GM19351 (cell line): ENCODE results near the gene RHOG.
"Not testable (repeated sequence)": the region's sequence is repeated elsewhere in the genome, so short reads cannot be mapped to it uniquely, and the experiment has no call there.

Experiments
- ATAC-seq: cut with Tn5 transposase; IDR thresholded peaks from one replicate; pipeline ENCODE4 v1.9.1; 2021; ENCODE audit warnings: mild to moderate bottlenecking, moderate library complexity; ENCODE audit not compliant: unreplicated experiment

RHOG gene

GRCh38 chr11:3810951-3811350 is 29.8 kb downstream of the RHOG start:
- ATAC-seq: no peak

- ATAC-seq: no peak
Measured at GRCh38 chr11:3810446-3810845, 30.3 kb downstream of the RHOG start.

DNA sequence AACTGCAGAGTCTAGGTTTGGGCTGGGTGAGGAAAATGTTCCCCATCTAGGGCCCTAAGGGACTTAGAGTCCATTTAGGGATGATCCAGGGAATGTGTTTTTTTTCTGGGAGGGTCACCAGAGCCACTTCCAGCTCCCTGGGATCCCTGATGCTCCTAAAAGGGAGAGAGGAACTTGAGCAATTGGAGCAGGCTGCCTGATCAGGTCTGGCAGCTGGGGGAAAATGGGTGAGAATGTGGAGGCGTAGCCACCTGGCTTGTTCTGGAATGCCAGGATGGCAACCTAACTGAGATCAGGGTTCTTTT is 31.2 kb downstream of the RHOG start:
- ATAC-seq: no peak

DNA sequence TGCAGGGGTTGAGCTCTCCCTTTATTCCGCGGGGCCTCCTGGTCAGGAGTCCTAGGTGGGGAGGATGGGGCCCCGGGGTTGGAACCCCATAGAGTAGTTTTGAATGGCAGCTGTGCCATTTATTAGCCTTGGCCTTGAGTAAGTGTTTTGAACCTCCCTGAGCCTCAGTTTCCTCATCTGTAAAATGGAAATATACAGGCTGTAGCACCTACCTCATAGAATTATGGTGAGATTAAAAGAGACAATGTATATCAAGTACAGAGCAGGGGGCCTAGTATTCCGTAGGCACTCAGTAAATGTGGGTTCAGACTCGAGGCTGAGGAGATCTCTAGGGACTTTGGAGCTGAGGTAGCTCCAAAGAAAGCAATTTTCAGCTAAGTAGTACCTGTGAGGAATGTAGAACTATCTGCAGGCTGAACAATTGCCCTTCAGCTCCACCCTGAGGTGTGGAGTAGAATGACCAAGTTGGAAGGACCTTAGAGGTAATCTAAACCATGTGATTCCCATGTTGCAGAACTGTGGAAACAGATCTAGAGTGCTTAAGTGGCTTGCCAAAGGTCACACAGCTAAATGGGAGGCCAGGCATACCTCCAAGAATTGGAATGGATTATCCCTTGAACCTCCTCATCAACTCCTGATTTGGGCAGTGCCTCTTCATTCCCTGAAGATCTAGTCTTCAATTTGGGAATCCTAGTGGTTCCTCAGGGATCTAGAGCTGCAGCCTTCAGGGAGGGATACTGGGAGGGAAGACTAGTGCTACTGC is 31.7 kb downstream of the RHOG start:
- ATAC-seq: peak; percentile 82

- ATAC-seq: peak; percentile 65
Measured at GRCh38 chr11:3807909-3808860, 32.6 kb downstream of the RHOG start, which contains the start of gene PGAP2. PGAP2 (plus strand) TSS chr11:3808560; CDS start chr11:3811260, 2,700 bp downstream.

GRCh38 chr11:3803726-3804495 is 36.8 kb downstream of the RHOG start:
- ATAC-seq: no peak

GRCh38 chr11:3802011-3802790 is 38.6 kb downstream of the RHOG start:
- no peak for ATAC-seq

GRCh38 chr11:3799873-3800272 is 40.9 kb downstream of the RHOG start:
- ATAC-seq: no peak

DNA sequence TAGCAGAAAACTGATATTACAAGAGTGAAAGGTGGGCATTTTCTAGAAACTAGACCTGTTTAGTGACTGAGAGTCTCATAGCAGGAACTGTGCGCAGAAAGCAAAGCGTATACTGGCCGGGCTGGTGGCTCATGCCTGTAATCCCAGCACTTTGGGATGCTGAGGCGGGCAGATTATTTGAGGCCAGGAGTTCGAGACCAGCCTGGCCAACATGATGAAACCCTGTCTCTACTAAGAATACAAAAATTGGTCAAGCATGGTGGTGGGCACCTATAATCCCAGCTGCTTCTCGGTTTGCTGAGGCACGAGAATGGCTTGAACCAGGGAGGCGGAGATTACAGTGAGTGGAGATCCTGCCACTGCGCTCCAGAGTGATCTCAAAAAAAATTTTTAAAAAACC is 41.6 kb downstream of the RHOG start:
- no peak for ATAC-seq

DNA sequence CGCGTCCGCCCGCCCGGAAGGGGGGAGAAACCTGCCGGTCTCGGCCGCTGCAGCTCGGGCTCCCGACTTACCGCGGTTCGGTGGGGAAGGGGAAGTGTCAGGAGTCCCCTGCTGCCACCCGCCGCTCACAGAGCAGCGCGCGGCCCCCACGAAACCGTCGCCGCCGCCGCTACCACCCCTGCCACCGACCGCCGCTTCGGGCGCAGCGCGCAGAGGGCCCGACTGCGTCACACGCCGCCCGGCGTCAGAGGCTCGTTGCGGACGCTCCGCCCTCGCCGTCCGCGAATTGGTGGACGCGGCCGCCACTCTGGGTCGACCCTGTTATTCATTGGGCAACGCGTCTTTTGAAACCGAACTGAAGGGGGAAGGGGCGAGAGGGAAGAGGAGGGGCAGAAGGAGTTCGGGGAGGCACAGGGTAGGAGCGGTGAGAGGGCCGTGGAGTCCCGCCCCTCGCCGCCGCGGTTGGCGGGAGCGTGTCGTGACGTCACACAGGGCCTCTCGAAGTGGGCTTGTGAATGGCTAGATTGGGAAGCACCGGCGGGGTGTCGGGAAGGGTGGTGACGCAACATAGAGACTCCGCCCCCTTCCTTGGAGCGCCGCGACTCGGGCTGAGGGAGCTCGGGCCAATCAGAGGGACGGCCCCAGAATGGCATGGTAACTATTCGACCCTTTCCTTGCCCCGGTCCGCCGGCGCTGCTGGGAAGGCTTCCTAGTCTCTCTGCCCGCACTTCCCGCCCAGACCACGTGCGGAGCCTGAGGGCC is 43.2 kb downstream of the RHOG start, which contains the start of gene NUP98:
NUP98 (minus strand) TSS at position 226 of the 762 bp plus-strand sequence. CDS start 15,437 bp downstream, outside the sequence.
- ATAC-seq: peak; percentile 94

DNA sequence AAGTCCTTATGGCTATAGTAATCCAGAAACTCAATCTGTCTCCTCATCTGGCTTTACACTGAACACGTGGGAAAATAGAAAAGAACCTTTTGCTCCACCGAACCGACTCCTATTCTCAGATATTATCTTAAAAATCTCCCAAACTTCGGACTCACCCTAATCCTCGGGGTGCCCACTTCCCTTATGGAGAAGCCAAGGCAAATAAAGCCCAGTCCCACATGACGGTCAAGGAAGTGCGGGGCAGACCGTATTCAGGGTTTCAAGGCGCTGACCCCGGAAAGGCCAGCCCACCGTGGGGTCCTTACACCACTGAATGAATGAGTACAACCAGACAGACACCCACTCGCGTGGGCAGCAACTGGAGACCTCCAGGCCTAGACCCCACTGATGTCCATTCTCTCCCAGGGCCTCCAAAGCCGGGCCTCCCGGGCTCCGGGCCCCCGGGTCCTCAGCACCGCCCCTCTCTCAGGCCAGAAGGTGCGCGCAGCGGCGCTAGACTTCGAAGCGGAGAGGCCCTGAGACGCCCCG is 43.9 kb downstream of the RHOG start:
- ATAC-seq: peak; percentile 35

DNA sequence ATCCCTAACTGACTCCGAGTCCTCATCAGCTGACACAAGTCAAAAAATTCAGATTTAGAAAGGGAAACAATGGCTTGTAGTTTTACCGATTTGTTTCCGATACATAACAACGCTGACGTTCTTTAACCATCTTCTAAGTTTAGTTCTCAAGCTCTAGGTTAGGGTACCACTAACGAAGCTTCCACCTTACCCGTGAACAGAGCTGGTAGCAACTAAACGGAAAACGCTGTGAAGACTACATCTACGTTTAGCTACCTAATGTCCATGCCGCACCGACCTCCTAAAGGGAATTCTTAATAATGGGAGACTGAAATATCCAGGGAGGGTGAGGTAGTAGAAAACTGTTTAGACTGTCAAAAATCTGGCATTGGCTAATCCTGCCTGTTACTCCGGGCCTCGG is 44.4 kb downstream of the RHOG start:
- no peak for ATAC-seq

- no peak for ATAC-seq
Measured at GRCh38 chr11:3796002-3796311, 44.8 kb downstream of the RHOG start.

DNA sequence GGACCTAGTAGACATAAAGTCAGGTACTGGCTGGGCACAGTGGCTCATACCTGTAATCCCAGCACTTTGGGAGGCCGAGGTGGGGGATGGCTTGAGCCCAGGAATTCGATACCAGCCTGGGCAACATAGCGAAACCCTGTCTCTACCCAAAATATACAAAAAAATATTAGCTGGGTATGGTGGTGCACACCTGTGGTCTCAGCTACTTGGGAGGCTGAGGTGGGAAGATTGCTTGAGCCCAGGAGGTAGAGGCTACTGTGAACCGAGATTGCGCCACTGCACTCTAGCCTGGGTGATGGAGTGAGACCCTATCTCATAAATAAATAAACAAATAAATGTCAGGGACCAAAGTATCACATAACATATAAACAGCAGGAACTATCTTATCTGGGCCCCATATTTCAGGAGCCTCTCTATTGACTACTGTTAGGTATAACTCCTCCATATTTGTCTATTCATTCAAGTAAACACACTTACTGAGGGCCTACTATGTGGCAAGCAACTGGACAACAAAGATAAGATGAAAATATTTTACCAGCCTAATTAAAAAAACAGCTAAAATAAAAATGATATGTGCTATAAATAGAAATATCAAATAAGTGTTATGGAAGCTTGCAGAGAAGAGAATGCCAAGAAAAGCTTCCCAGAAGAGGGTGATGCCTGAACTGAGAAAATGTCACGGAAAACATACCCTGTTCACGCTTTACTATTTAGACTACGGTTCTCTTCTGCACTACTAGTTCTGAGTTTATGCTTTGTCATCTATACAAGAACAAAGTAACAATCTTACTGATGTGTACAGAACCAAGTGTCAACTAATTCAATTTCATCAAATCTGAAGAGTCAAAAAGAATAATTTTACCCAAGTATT is 45.4 kb downstream of the RHOG start:
- ATAC-seq: no peak

DNA sequence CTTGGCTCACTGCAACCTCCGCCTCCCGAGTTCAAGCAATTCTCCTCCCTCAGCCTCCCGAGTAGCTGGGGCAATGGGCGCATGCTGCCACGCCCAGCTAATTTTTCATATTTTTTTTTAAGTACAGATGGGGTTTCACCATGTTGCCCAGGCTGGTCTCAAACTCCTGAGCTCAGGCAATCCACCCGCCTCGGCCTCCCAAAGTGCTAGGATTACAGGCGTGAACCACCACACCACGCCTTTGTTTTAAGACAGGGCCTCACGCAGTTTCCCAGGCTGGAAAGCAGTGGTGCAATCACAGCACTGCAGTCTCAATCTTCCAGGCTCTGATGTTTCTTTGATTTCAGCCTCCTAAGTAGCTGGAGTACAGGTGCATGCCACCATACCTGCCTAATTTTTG is 46.4 kb downstream of the RHOG start:
- not testable (repeated sequence) for ATAC-seq

- no peak for ATAC-seq
Measured at GRCh38 chr11:3786781-3787428, 53.9 kb downstream of the RHOG start.

DNA sequence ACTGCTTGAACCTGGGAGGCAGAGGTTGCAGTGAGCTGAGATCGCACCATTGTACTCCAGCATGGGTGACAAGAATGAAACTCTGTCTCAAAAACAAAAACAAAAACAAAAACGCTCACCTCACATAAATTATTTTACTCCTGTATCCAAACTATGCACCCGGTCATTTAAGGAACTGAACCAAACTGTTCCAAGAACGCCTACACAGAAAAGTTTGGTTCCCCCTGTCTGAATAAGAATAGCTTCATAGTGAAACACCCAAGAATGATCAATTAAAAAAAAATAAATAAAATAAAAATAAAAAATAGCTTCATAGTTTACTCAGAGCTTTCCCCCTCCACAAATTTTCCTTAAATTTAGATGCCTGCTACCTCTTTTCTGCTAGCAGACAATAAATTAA is 57.1 kb downstream of the RHOG start:
- no peak for ATAC-seq

- no peak for ATAC-seq
Measured at GRCh38 chr11:3782963-3783362, 57.8 kb downstream of the RHOG start.
